ENCODE measurements around the gene POU2AF1.

GRCh38 chr11:111353776-111354600 is 25.1 kb downstream of the POU2AF1 start:
- TF ChIP-seq POLR2A (IDR thresholded peaks at IDR 0.05; ENCODE audit: low read depth), result no peak
- TF ChIP-seq CTCF (IDR thresholded peaks at IDR 0.05), result no peak
- no peak for TF ChIP-seq EP300 (IDR thresholded peaks at IDR 0.05)
